ENCODE results near the gene PRR22.

- TF ChIP-seq CTCF (IDR thresholded peaks at IDR 0.05; ENCODE audit: low read depth, low read length) (no peak), EZH2phosphoT487 (IDR thresholded peaks at IDR 0.05; ENCODE audit: low read depth) (no peak)
These were observed 21.6 kb upstream of the PRR22 start for GRCh38 chr19:5806133-5806489.

Data from OCI-LY3 (cell line).